ENCODE results near the gene TACR2. TPM values are rescaled to one million over a fixed set of nuclear protein-coding genes. Genes with fewer than 3 reads are reported as not detected.

Gene TACR2
- total and polyA plus RNA-seq, 2 experiments from 2014 or later, result not detected

- TF ChIP-seq REST (IDR thresholded peaks at IDR 0.05; ENCODE audit: unreplicated experiment), result no peak
Observed at GRCh38 chr10:69362471-69362954, 54.2 kb downstream of the TACR2 start (continued).

GRCh38 chr10:69361303-69361614, 55.5 kb downstream of the TACR2 start:
- no peak overlapping the region for H3K4me3 ChIP-seq
- H3K79me2 ChIP-seq (replicated peaks; ENCODE audit: insufficient read depth), result peaks cover 90% of the 10 kb centered on the region
- no peaks in the 10 kb centered on the region for H3K27me3 ChIP-seq (ENCODE audit: insufficient read depth)
- TF ChIP-seq ZNF462 (CRISPR knock-in tag; IDR thresholded peaks at IDR 0.05), result no peak
- Mint-ChIP-seq H3K27ac (0 out of 2 replicates have a peak overlapping the region, but pooled peaks have one; percentile 2), H3K4me3 (no peak overlapping the region), H3K4me1 (peaks cover 32% of the 10 kb centered on the region), H3K27me3 (ENCODE audit: insufficient read depth, low read depth, poor library complexity) (peaks cover 9% of the 10 kb centered on the region), H3K9me3 (no peaks in the 10 kb centered on the region), H3K36me3 (ENCODE audit: low read depth) (peaks cover 35% of the 10 kb centered on the region)
- H3K36me3 ChIP-seq (ENCODE audit: insufficient read depth), result peaks cover 13% of the 10 kb centered on the region
- peak overlapping the region; percentile 66; the same call in 1 of the 2 replicates for H3K27ac ChIP-seq (ENCODE audit: low read depth)
- H3F3A ChIP-seq (replicated peaks; ENCODE audit: low read depth), result peaks cover 4% of the 10 kb centered on the region; the same call in 1 of the 2 replicates
- no peak overlapping the region for H3K4me2 ChIP-seq
- peaks cover 25% of the 10 kb centered on the region for H3K4me1 ChIP-seq (ENCODE audit: insufficient read depth)
- H3K9me2 ChIP-seq (ENCODE audit: insufficient read depth), result no peaks in the 10 kb centered on the region
- ATAC-seq (no peak), DNase-seq (ENCODE audit: low spot score) (no peak)
- no peak overlapping the region for H2AFZ ChIP-seq
- H4K20me1 ChIP-seq (replicated peaks; ENCODE audit: insufficient read depth), result peaks cover 15% of the 10 kb centered on the region

Data from GM23338 (cell line).